ENCODE measurements around the gene DDAH1. TPM values are rescaled to one million over a fixed set of nuclear protein-coding genes. Genes with fewer than 3 reads are reported as not detected.

Gene DDAH1
- total and polyA plus RNA-seq, 2 experiments from 2014 or later: 29.4 to 41.7 TPM

DNA sequence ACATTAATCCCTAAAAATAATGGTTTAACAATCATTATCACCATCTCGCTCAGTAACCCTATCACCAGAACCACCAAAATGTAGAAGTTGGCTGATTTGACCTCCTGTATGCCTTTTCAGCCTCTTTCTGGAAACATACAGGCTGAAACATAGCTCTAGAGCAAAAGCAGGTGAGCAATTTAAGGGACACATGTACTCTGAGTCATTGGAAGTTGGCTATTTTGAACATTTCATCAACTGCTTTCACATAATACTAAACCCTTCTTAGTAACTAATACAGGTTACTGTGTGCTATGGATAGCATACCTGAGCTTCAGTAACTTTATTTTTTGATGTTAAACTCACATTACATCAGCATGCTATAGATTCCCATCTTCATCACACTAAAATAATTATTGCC is 19.8 kb upstream of the DDAH1 start:
- TF ChIP-seq POLR2AphosphoS5 (IDR thresholded peaks at IDR 0.05; ENCODE audit: low read depth) (no peak), EZH2 (IDR thresholded peaks at IDR 0.05; ENCODE audit: low read depth, unreplicated experiment) (no peak), CREB1 (CRISPR knock-in tag; IDR thresholded peaks at IDR 0.05; ENCODE audit: low read depth) (no peak), JUNB (IDR thresholded peaks at IDR 0.05; ENCODE audit: unreplicated experiment) (no peak), ZNF114 (CRISPR knock-in tag; IDR thresholded peaks at IDR 0.05) (no peak), EZH2phosphoT487 (IDR thresholded peaks at IDR 0.05; ENCODE audit: unreplicated experiment) (no peak), NANOG (IDR thresholded peaks at IDR 0.05; ENCODE audit: borderline replicate concordance) (no peak), STAT1 (IDR thresholded peaks at IDR 0.05; ENCODE audit: unreplicated experiment) (no peak), ZNF331 (CRISPR knock-in tag; IDR thresholded peaks at IDR 0.05; ENCODE audit: low read depth) (no peak)
- TF ChIP-seq, protein P1, sequence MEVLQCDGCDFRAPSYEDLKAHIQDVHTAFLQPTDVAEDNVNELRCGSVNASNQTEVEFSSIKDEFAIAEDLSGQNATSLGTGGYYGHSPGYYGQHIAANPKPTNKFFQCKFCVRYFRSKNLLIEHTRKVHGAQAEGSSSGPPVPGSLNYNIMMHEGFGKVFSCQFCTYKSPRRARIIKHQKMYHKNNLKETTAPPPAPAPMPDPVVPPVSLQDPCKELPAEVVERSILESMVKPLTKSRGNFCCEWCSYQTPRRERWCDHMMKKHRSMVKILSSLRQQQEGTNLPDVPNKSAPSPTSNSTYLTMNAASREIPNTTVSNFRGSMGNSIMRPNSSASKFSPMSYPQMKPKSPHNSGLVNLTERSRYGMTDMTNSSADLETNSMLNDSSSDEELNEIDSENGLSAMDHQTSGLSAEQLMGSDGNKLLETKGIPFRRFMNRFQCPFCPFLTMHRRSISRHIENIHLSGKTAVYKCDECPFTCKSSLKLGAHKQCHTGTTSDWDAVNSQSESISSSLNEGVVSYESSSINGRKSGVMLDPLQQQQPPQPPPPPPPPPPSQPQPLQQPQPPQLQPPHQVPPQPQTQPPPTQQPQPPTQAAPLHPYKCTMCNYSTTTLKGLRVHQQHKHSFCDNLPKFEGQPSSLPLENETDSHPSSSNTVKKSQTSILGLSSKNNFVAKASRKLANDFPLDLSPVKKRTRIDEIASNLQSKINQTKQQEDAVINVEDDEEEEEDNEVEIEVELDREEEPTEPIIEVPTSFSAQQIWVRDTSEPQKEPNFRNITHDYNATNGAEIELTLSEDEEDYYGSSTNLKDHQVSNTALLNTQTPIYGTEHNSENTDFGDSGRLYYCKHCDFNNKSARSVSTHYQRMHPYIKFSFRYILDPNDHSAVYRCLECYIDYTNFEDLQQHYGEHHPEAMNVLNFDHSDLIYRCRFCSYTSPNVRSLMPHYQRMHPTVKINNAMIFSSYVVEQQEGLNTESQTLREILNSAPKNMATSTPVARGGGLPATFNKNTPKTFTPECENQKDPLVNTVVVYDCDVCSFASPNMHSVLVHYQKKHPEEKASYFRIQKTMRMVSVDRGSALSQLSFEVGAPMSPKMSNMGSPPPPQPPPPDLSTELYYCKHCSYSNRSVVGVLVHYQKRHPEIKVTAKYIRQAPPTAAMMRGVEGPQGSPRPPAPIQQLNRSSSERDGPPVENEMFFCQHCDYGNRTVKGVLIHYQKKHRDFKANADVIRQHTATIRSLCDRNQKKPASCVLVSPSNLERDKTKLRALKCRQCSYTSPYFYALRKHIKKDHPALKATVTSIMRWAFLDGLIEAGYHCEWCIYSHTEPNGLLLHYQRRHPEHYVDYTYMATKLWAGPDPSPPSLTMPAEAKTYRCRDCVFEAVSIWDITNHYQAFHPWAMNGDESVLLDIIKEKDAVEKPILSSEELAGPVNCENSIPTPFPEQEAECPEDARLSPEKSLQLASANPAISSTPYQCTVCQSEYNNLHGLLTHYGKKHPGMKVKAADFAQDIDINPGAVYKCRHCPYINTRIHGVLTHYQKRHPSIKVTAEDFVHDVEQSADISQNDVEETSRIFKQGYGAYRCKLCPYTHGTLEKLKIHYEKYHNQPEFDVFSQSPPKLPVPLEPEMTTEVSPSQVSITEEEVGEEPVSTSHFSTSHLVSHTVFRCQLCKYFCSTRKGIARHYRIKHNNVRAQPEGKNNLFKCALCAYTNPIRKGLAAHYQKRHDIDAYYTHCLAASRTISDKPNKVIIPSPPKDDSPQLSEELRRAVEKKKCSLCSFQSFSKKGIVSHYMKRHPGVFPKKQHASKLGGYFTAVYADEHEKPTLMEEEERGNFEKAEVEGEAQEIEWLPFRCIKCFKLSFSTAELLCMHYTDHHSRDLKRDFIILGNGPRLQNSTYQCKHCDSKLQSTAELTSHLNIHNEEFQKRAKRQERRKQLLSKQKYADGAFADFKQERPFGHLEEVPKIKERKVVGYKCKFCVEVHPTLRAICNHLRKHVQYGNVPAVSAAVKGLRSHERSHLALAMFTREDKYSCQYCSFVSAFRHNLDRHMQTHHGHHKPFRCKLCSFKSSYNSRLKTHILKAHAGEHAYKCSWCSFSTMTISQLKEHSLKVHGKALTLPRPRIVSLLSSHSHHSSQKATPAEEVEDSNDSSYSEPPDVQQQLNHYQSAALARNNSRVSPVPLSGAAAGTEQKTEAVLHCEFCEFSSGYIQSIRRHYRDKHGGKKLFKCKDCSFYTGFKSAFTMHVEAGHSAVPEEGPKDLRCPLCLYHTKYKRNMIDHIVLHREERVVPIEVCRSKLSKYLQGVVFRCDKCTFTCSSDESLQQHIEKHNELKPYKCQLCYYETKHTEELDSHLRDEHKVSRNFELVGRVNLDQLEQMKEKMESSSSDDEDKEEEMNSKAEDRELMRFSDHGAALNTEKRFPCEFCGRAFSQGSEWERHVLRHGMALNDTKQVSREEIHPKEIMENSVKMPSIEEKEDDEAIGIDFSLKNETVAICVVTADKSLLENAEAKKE (CRISPR knock-in tag; IDR thresholded peaks at IDR 0.05): no peak
- TF ChIP-seq, protein P2, sequence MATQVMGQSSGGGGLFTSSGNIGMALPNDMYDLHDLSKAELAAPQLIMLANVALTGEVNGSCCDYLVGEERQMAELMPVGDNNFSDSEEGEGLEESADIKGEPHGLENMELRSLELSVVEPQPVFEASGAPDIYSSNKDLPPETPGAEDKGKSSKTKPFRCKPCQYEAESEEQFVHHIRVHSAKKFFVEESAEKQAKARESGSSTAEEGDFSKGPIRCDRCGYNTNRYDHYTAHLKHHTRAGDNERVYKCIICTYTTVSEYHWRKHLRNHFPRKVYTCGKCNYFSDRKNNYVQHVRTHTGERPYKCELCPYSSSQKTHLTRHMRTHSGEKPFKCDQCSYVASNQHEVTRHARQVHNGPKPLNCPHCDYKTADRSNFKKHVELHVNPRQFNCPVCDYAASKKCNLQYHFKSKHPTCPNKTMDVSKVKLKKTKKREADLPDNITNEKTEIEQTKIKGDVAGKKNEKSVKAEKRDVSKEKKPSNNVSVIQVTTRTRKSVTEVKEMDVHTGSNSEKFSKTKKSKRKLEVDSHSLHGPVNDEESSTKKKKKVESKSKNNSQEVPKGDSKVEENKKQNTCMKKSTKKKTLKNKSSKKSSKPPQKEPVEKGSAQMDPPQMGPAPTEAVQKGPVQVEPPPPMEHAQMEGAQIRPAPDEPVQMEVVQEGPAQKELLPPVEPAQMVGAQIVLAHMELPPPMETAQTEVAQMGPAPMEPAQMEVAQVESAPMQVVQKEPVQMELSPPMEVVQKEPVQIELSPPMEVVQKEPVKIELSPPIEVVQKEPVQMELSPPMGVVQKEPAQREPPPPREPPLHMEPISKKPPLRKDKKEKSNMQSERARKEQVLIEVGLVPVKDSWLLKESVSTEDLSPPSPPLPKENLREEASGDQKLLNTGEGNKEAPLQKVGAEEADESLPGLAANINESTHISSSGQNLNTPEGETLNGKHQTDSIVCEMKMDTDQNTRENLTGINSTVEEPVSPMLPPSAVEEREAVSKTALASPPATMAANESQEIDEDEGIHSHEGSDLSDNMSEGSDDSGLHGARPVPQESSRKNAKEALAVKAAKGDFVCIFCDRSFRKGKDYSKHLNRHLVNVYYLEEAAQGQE (IDR thresholded peaks at IDR 0.05; ENCODE audit: unreplicated experiment): no peak
- TF ChIP-seq, protein P3, sequence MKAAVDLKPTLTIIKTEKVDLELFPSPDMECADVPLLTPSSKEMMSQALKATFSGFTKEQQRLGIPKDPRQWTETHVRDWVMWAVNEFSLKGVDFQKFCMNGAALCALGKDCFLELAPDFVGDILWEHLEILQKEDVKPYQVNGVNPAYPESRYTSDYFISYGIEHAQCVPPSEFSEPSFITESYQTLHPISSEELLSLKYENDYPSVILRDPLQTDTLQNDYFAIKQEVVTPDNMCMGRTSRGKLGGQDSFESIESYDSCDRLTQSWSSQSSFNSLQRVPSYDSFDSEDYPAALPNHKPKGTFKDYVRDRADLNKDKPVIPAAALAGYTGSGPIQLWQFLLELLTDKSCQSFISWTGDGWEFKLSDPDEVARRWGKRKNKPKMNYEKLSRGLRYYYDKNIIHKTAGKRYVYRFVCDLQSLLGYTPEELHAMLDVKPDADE (IDR thresholded peaks at IDR 0.05): no peak
- TF ChIP-seq, protein P4, sequence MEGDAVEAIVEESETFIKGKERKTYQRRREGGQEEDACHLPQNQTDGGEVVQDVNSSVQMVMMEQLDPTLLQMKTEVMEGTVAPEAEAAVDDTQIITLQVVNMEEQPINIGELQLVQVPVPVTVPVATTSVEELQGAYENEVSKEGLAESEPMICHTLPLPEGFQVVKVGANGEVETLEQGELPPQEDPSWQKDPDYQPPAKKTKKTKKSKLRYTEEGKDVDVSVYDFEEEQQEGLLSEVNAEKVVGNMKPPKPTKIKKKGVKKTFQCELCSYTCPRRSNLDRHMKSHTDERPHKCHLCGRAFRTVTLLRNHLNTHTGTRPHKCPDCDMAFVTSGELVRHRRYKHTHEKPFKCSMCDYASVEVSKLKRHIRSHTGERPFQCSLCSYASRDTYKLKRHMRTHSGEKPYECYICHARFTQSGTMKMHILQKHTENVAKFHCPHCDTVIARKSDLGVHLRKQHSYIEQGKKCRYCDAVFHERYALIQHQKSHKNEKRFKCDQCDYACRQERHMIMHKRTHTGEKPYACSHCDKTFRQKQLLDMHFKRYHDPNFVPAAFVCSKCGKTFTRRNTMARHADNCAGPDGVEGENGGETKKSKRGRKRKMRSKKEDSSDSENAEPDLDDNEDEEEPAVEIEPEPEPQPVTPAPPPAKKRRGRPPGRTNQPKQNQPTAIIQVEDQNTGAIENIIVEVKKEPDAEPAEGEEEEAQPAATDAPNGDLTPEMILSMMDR (conservative IDR thresholded peaks at IDR 0.05; ENCODE audit: low read depth in 2 of 2): no peak
- Histone ChIP-seq H3K36me3 (ENCODE audit: insufficient read depth) (no peaks in the 10 kb centered on the region), H3K9me2 (ENCODE audit: insufficient read depth) (no peaks in the 10 kb centered on the region), H3K4me1 (ENCODE audit: insufficient read depth) (no peaks in the 10 kb centered on the region), H3K79me2 (replicated peaks; ENCODE audit: insufficient read depth) (no peaks in the 10 kb centered on the region), H2AFZ (no peak overlapping the region), H3K4me2 (no peak overlapping the region), H3K4me3 (no peak overlapping the region), H4K20me1 (replicated peaks; ENCODE audit: insufficient read depth) (no peaks in the 10 kb centered on the region), H3K27ac (ENCODE audit: low read depth) (no peak overlapping the region), H3F3A (replicated peaks; ENCODE audit: low read depth) (no peaks in the 10 kb centered on the region), H3K27me3 (ENCODE audit: insufficient read depth) (no peaks in the 10 kb centered on the region)
- no peaks in the 10 kb centered on the region for H3K36me3 Mint-ChIP-seq (ENCODE audit: low read depth)
- H3K27me3 Mint-ChIP-seq (ENCODE audit: insufficient read depth, low read depth, poor library complexity): no peaks in the 10 kb centered on the region
- no peak overlapping the region for H3K27ac Mint-ChIP-seq
- no peaks in the 10 kb centered on the region for H3K9me3 Mint-ChIP-seq
- H3K4me1 Mint-ChIP-seq: no peaks in the 10 kb centered on the region
- H3K4me3 Mint-ChIP-seq: no peak overlapping the region
- DNase-seq (ENCODE audit: low spot score) (no peak), ATAC-seq (no peak)

Measured in GM23338 (cell line).